H9 (cell line): ENCODE measurements around the gene SHTN1. TPM values are rescaled to one million over a fixed set of nuclear protein-coding genes. Genes with fewer than 3 reads are reported as not detected.

Source experiments
- DNase-seq: peaks from one replicate; pipeline ENCODE4 v3.0.0-alpha.2; 2017
- H2AFZ ChIP-seq: one replicate; pipeline ENCODE4 v1.6.1; 2013; ENCODE audit warnings: mild to moderate bottlenecking, low read length, control low read depth, moderate library complexity
- H2AK5ac ChIP-seq: 2 replicates; pipeline ENCODE4 v1.6.1; 2013; ENCODE audit warnings: low read length, control low read depth, mixed read lengths; ENCODE audit not compliant: insufficient read length
- H2BK120ac ChIP-seq: one replicate; pipeline ENCODE4 v1.6.1; 2013; ENCODE audit warnings: low read depth, mild to moderate bottlenecking, low read length, control low read depth, inconsistent platforms; ENCODE audit not compliant: poor library complexity, severe bottlenecking
- H2BK12ac ChIP-seq: 2 replicates; pipeline ENCODE4 v1.6.1; 2013; ENCODE audit warnings: low read length, control low read depth, mixed read lengths, low read depth; ENCODE audit not compliant: insufficient read length
- H2BK15ac ChIP-seq: 2 replicates; pipeline ENCODE4 v1.6.1; 2013; ENCODE audit warnings: low read depth, low read length, control low read depth
- H2BK20ac ChIP-seq: one replicate; pipeline ENCODE4 v1.6.1; 2013; ENCODE audit warnings: low read depth, mild to moderate bottlenecking, low read length, control low read depth, inconsistent platforms; ENCODE audit not compliant: poor library complexity, severe bottlenecking
- H2BK5ac ChIP-seq: 2 replicates; pipeline ENCODE4 v1.6.1; 2013; ENCODE audit warnings: low read length, control low read depth, mixed read lengths; ENCODE audit not compliant: insufficient read length
- H3K14ac ChIP-seq: 2 replicates; pipeline ENCODE4 v1.6.1; 2013; ENCODE audit warnings: low read length, control low read depth; ENCODE audit not compliant: insufficient read depth
- H3K18ac ChIP-seq: 2 replicates; pipeline ENCODE4 v1.6.1; 2013; ENCODE audit warnings: low read depth, mild to moderate bottlenecking, mixed read lengths, low read length, control low read depth; ENCODE audit not compliant: insufficient read length
- H3K23ac ChIP-seq: 2 replicates; pipeline ENCODE4 v1.6.1; 2013; ENCODE audit warnings: low read length, control low read depth, mixed read lengths, low read depth; ENCODE audit not compliant: insufficient read length
- H3K23me2 ChIP-seq: 2 replicates; pipeline ENCODE4 v1.6.1; 2013; ENCODE audit warnings: low read depth, mild to moderate bottlenecking, mixed read lengths, low read length, control low read depth; ENCODE audit not compliant: insufficient read length, poor library complexity, severe bottlenecking
- H3K27ac ChIP-seq: 2 replicates; pipeline ENCODE4 v1.5.1; 2013; ENCODE audit warnings: low read length, control low read depth, mixed read lengths, low read depth; ENCODE audit not compliant: insufficient read length
- H3K27me3 ChIP-seq: 2 replicates; pipeline ENCODE4 v1.6.1; 2013; ENCODE audit warnings: low read length, control low read depth, inconsistent platforms; ENCODE audit not compliant: insufficient read depth
- H3K4ac ChIP-seq: 2 replicates; pipeline ENCODE4 v1.6.1; 2013; ENCODE audit warnings: low read depth, mild to moderate bottlenecking, control low read depth, inconsistent platforms, low read length, moderate library complexity
- H3K4me1 ChIP-seq: 2 replicates; pipeline ENCODE4 v1.6.1; 2013; ENCODE audit warnings: low read length, control low read depth, inconsistent platforms; ENCODE audit not compliant: insufficient read depth
- H3K4me2 ChIP-seq: 2 replicates; pipeline ENCODE4 v1.6.1; 2013; ENCODE audit warnings: low read length, control low read depth, mixed read lengths; ENCODE audit not compliant: insufficient read length, insufficient read depth
- H3K56ac ChIP-seq: 2 replicates; pipeline ENCODE4 v1.6.1; 2013; ENCODE audit warnings: low read depth, mild to moderate bottlenecking, mixed read lengths, low read length, control low read depth; ENCODE audit not compliant: insufficient read length
- H3K79me1 ChIP-seq: 2 replicates; pipeline ENCODE4 v1.6.1; 2013; ENCODE audit warnings: low read depth, mild to moderate bottlenecking, moderate library complexity, low read length, control low read depth, inconsistent platforms; ENCODE audit not compliant: insufficient read depth, poor library complexity, severe bottlenecking
- H3K79me2 ChIP-seq: 2 replicates; pipeline ENCODE4 v1.6.1; 2013; ENCODE audit warnings: low read length, control low read depth, inconsistent platforms; ENCODE audit not compliant: insufficient read depth
- H3K9ac ChIP-seq: 2 replicates; pipeline ENCODE4 v1.6.1; 2013; ENCODE audit warnings: low read length, control low read depth, mixed read lengths; ENCODE audit not compliant: insufficient read length; ENCODE audit errors: extremely low read depth
- H3K9me3 ChIP-seq: one replicate; pipeline ENCODE4 v1.6.1; 2013; ENCODE audit warnings: low read depth, low read length, inconsistent platforms; ENCODE audit not compliant: control insufficient read depth
- H3T11ph ChIP-seq: one replicate; pipeline ENCODE4 v1.6.1; 2013; ENCODE audit warnings: mild to moderate bottlenecking, low read length, control low read depth, inconsistent platforms
- H4K20me1 ChIP-seq: one replicate; pipeline ENCODE4 v1.6.1; 2013; ENCODE audit not compliant: control insufficient read depth, insufficient read length, insufficient read depth
- H4K5ac ChIP-seq: 2 replicates; pipeline ENCODE4 v1.6.1; 2013; ENCODE audit warnings: low read depth, mild to moderate bottlenecking, mixed read lengths, low read length, control low read depth; ENCODE audit not compliant: insufficient read length
- H4K8ac ChIP-seq: replicated peaks from 2 replicates; pipeline ENCODE4 v1.6.1; 2013; ENCODE audit warnings: low read length, control low read depth, mixed read lengths, low read depth; ENCODE audit not compliant: insufficient read length
- H4K91ac ChIP-seq: 2 replicates; pipeline ENCODE4 v1.6.1; 2013; ENCODE audit warnings: low read depth, mild to moderate bottlenecking, moderate library complexity, mixed read lengths, low read length, control low read depth; ENCODE audit not compliant: insufficient read length
- H3K27ac Mint-ChIP-seq, 3 experiments: 2 replicates in 2 of 3; 3 replicates in 1 of 3; pipeline ENCODE4 v1.8.0; 2020 to 2021; ENCODE audit warnings: mixed read lengths in 3 of 3, mild to moderate bottlenecking in 1 of 3, moderate library complexity in 1 of 3
- H3K27me3 Mint-ChIP-seq: 2 replicates; pipeline ENCODE4 v1.8.0; 2021; ENCODE audit warnings: low read depth, mild to moderate bottlenecking, moderate library complexity, mixed read lengths
- H3K36me3 Mint-ChIP-seq, 3 experiments: 2 replicates in 2 of 3; 3 replicates in 1 of 3; pipeline ENCODE4 v1.8.0; 2020 to 2021; ENCODE audit warnings: low read depth in 3 of 3, mixed read lengths in 3 of 3; ENCODE audit not compliant: insufficient read depth in 1 of 3
- H3K4me1 Mint-ChIP-seq, 2 experiments: 2 replicates each; pipeline ENCODE4 v1.8.0; 2020; ENCODE audit warnings: mixed read lengths in 2 of 2
- H3K4me3 Mint-ChIP-seq, 2 experiments: 2 replicates in 1 of 2; 3 replicates in 1 of 2; pipeline ENCODE4 v1.8.0; 2020 to 2021; ENCODE audit warnings: mild to moderate bottlenecking in 2 of 2, mixed read lengths in 2 of 2, moderate library complexity in 1 of 2
- H3K9me3 Mint-ChIP-seq, 2 experiments: 2 replicates in 1 of 2; 3 replicates in 1 of 2; pipeline ENCODE4 v1.8.0; 2020; ENCODE audit warnings: mild to moderate bottlenecking in 2 of 2, mixed read lengths in 2 of 2, moderate library complexity in 1 of 2
- WGBS: extraction: QIAGEN DNeasy Blood & Tissue Kit; methylation state at CpG from one replicate; pipeline ENCODE4 v1.1.7; 2013; ENCODE audit warnings: missing lambda C conversion rate, low lambda C conversion rate, mixed read lengths; ENCODE audit not compliant: insufficient read length; ENCODE audit errors: extremely low coverage; 5-methylcytosine and 5-hydroxymethylcytosine counted together
- total RNA-seq: library from RNA; stranded (reverse); gene quantifications from 2 replicates; pipeline ENCODE4 v1.2.1, GENCODE V29; 2021
- TF ChIP-seq, protein P1 (sequence below): fragments of 200-600 bp; sonication (generic); conservative IDR thresholded peaks from 3 replicates; pipeline ENCODE4 v1.8.0; 2021; ENCODE audit warnings: antibody characterized with exemption, mild to moderate bottlenecking

SHTN1 gene
- total RNA-seq, 1 experiment from 2014 or later, result 22.1 TPM

DNA sequence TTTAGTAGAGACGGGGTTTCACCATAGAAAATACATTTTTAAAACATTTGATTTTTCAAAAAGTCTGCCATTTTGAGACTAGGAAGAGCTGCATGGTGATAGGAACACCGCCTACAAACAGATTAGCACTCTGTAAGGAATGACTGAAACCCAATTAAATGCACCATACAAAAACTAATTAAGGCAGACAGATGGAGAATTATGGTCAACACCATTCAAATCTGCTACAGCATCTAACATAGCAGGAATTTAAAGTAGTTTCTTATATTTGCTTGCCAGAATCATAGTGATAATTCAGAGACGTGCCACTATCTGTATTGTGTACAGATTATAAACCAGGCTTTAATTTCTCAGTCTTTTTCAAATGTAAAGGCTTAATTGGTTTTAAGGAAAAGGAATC lies 87.5 kb downstream of the SHTN1 start:
- H4K91ac ChIP-seq, result no peak overlapping the region
- no peaks in the 10 kb centered on the region for H3K79me2 ChIP-seq
- no peak overlapping the region for H3K4ac ChIP-seq
- DNase-seq, result no peak
- no peaks in the 10 kb centered on the region for H3K23me2 ChIP-seq
- TF ChIP-seq, protein P1, sequence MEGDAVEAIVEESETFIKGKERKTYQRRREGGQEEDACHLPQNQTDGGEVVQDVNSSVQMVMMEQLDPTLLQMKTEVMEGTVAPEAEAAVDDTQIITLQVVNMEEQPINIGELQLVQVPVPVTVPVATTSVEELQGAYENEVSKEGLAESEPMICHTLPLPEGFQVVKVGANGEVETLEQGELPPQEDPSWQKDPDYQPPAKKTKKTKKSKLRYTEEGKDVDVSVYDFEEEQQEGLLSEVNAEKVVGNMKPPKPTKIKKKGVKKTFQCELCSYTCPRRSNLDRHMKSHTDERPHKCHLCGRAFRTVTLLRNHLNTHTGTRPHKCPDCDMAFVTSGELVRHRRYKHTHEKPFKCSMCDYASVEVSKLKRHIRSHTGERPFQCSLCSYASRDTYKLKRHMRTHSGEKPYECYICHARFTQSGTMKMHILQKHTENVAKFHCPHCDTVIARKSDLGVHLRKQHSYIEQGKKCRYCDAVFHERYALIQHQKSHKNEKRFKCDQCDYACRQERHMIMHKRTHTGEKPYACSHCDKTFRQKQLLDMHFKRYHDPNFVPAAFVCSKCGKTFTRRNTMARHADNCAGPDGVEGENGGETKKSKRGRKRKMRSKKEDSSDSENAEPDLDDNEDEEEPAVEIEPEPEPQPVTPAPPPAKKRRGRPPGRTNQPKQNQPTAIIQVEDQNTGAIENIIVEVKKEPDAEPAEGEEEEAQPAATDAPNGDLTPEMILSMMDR, result no peak
- H2AFZ ChIP-seq, result no peak overlapping the region
- H2BK15ac ChIP-seq, result no peak overlapping the region
- no peak overlapping the region for H3K9ac ChIP-seq
- no peak overlapping the region for H2BK12ac ChIP-seq
- Mint-ChIP-seq H3K9me3 (no peaks in the 10 kb centered on the region), H3K36me3 (peaks cover 6 to 36% (median 28%) of the 10 kb centered on the region in 3 experiments; a peak in 6 of 7 replicates), H3K4me1 (peaks cover 8 to 17% of the 10 kb centered on the region in 2 experiments), H3K27ac (no peak overlapping the region), H3K4me3 (no peak overlapping the region), H3K27me3 (no peaks in the 10 kb centered on the region)
- no peak overlapping the region for H2BK120ac ChIP-seq
- H4K8ac ChIP-seq, result no peak overlapping the region
- no peak overlapping the region for H3K14ac ChIP-seq
- WGBS, result no CpG with 5 or more reads among the region's 3 CpGs
- H3K4me2 ChIP-seq, result no peak overlapping the region
- no peak overlapping the region for H2AK5ac ChIP-seq
- H3K23ac ChIP-seq, result no peak overlapping the region
- no peak overlapping the region for H4K5ac ChIP-seq
- no peaks in the 10 kb centered on the region for H3K4me1 ChIP-seq
- H2BK20ac ChIP-seq, result no peak overlapping the region
- no peak overlapping the region for H3K18ac ChIP-seq
- no peak overlapping the region for H3K27ac ChIP-seq
- no peaks in the 10 kb centered on the region for H3K9me3 ChIP-seq
- H3K79me1 ChIP-seq, result no peaks in the 10 kb centered on the region
- H3K56ac ChIP-seq, result no peak overlapping the region
- no peak overlapping the region for H3T11ph ChIP-seq
- no peaks in the 10 kb centered on the region for H4K20me1 ChIP-seq
- no peaks in the 10 kb centered on the region for H3K27me3 ChIP-seq
- no peak overlapping the region for H2BK5ac ChIP-seq
